AG10803 (cell line): Measurements from ENCODE around the gene MMP13.

Experiments
- DNase-seq: peaks from one replicate; pipeline ENCODE4 v3.0.0; 2010; ENCODE audit warnings: low read depth
- H3K4me3 ChIP-seq: 2 replicates; pipeline ENCODE4 v1.5.1; 2011; ENCODE audit warnings: mild to moderate bottlenecking, low read length, control low read depth
- TF ChIP-seq, protein P1 (sequence below): conservative IDR thresholded peaks from 2 replicates; pipeline ENCODE4 v1.5.1; 2011; ENCODE audit warnings: mild to moderate bottlenecking, low read length, control low read depth, inconsistent platforms

MMP13 gene

GRCh38 chr11:102900346-102900745 lies 55.2 kb downstream of the MMP13 start:
- TF ChIP-seq, protein P1, sequence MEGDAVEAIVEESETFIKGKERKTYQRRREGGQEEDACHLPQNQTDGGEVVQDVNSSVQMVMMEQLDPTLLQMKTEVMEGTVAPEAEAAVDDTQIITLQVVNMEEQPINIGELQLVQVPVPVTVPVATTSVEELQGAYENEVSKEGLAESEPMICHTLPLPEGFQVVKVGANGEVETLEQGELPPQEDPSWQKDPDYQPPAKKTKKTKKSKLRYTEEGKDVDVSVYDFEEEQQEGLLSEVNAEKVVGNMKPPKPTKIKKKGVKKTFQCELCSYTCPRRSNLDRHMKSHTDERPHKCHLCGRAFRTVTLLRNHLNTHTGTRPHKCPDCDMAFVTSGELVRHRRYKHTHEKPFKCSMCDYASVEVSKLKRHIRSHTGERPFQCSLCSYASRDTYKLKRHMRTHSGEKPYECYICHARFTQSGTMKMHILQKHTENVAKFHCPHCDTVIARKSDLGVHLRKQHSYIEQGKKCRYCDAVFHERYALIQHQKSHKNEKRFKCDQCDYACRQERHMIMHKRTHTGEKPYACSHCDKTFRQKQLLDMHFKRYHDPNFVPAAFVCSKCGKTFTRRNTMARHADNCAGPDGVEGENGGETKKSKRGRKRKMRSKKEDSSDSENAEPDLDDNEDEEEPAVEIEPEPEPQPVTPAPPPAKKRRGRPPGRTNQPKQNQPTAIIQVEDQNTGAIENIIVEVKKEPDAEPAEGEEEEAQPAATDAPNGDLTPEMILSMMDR = no peak
- DNase-seq = no peak
- H3K4me3 ChIP-seq = no peak overlapping the region
